ENCODE data around the gene UNC13A. TPM values are rescaled to one million over a fixed set of nuclear protein-coding genes. Genes with fewer than 3 reads are reported as not detected.

UNC13A gene
- total and polyA plus RNA-seq, 12 donors: 0.02 to 0.72 (median 0.06) TPM; not detected in 2

DNA sequence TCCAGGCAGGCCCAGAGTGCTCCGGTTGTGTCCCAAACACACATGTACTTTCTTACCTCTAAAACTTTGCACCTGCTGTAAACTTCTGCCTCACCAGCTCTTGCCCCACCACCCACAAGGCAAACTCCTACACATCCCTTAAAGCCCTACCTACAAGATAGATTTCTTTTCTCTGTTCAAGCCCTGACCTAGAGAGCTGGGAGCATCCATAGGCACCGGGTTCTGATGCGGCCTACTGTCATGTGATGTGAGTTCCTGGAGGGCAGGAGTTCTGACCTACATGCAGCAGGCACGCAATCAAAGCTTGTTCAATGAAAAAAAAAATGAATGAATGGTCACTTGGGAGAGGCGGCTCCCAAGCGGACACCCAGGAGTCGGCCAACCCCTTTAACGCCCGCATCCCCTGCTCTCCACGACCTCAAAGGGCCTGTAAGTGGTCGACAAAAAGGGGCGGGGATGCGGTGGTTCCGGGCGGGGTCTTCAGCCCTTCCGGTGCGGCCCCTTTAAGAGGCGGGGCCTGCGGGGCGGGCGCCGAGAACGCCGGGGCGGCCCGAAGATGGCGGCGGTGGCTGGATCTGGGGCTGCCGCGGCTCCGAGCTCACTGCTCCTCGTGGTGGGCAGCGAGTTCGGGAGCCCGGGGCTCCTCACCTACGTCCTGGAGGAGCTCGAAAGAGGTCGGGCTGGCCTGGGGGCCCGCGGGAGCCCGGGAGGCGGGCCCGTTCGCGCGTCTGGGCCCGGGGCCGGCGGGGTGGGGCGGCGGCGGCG is 31.0 kb upstream of the UNC13A start, which contains the start of gene MAP1S:
TSS of gene MAP1S (plus strand) at position 534 of the 765 bp plus-strand sequence. CDS start at position 557, 23 bp downstream.
- DNase-seq (peak; percentile 51 to 72), ATAC-seq (peak in 7 of 8 donors; percentile 54 to 64 (median 61))
- intact Hi-C loops (cut with DNase I): loop anchor here in 1 of 10 donors (5.0 kb wide), 1 partner anchor 58 kb away; no protein-coding TSS in a partner anchor
- H3K27ac ChIP-seq: peak within 1 kb of the TSS; percentile 31 to 92 (median 72)
- 3% methylated on average over 52 to 53 of the region's 53 CpGs for WGBS, 2 donors
- H3K36me3 ChIP-seq: peaks cover 0 to 21% (median under 1%) of the 10 kb centered on the region in 9 donors
- no peaks in the 10 kb centered on the region for H3K27me3 ChIP-seq
- no peak for TF ChIP-seq CTCF (IDR thresholded peaks at IDR 0.05)
- H3K4me3 ChIP-seq: peak within 1 kb of the TSS; percentile 83 to 98 (median 94)
- no peaks in the 10 kb centered on the region for H3K9me3 ChIP-seq
- H3K4me1 ChIP-seq: peaks cover 14 to 60% (median 57%) of the 10 kb centered on the region in 9 donors

DNA sequence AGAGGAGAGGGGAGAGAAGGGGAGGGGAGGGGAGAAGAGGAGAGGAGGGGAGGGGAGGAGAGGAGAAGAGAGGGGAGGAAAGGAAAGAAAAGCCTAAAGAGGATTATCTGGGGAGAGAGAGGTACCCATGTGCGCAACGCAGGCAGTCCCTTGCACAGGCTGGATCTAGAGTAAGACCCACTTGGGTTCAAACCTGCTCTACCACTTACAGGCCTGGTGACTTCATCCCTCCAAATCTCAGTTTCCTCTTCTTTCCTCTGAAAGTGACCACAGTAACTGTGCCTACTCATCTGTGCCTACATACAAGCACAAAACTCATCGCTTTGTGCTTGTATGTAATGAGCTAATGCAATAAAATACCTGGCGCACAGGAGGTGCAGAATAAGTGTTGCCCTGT is 30.4 kb upstream of the UNC13A start:
- peak overlapping the region in 1 of 10 donors; percentile 91 for H3K4me3 ChIP-seq
- 88 to 92% methylated on average over 4 of the region's 4 CpGs for WGBS, 2 donors
- H3K27ac ChIP-seq: peak overlapping the region in 1 of 10 donors; percentile 78
- no peaks in the 10 kb centered on the region for H3K9me3 ChIP-seq
- peaks cover 14 to 60% (median 57%) of the 10 kb centered on the region in 9 donors for H3K4me1 ChIP-seq
- H3K36me3 ChIP-seq: peaks cover 0 to 15% (median 0%) of the 10 kb centered on the region in 9 donors
- no peaks in the 10 kb centered on the region for H3K27me3 ChIP-seq
- no peak for TF ChIP-seq CTCF (IDR thresholded peaks at IDR 0.05)
- DNase-seq: no peak
- intact Hi-C loops (cut with DNase I): loop anchor here in 1 of 10 donors (5.0 kb wide), 1 partner anchor 59 kb away; no protein-coding TSS in a partner anchor
- no peak for ATAC-seq

DNA sequence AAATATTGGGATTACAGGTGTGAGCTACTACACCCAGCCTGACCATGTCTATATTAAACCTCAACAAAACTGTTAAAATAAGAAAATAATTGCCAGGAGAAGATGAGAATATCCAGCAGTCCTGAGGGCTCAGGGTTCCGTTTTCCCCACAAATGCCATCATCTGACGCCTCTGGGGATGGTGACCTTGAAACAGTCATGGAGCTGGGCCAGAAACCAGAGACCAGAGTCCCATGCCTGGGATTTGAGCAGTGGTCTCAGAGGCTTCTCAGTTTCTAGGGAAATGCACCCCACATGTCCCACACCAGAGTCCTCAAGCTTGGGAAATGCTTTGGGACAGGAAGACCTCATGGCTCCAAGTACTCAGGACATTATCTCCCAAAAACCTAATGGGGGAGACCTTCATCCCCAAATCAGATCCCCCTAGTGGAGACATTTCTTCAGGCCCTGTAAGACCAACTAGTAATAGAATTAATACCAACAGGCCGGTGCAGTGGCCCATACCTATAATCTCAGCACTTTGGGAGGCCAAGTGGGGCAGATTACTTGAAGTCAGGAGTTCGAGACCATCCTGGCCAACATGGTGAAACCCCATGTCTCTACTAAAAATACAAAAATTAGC is 28.3 kb upstream of the UNC13A start:
- Histone ChIP-seq H3K4me1 (peaks cover 11 to 41% (median 38%) of the 10 kb centered on the region in 9 donors), H3K27ac (peak overlapping the region in 1 of 10 donors; percentile 85), H3K27me3 (no peaks in the 10 kb centered on the region), H3K9me3 (no peaks in the 10 kb centered on the region), H3K36me3 (no peaks in the 10 kb centered on the region), H3K4me3 (no peak overlapping the region)
- intact Hi-C loops (cut with DNase I): loop anchor here in 1 of 10 donors (5.0 kb wide), 1 partner anchor 61 kb away; no protein-coding TSS in a partner anchor
- 63 to 66% methylated on average over 4 of the region's 4 CpGs for WGBS, 2 donors
- no peak for ATAC-seq
- peak in 1 of 9 donors; percentile 10 for TF ChIP-seq CTCF (IDR thresholded peaks at IDR 0.05)
- DNase-seq: no peak

- ATAC-seq (no peak), DNase-seq (no peak)
- peaks cover 0 to 9% (median 1%) of the 10 kb centered on the region in 7 donors for H3K27me3 ChIP-seq
- no peak for TF ChIP-seq CTCF (IDR thresholded peaks at IDR 0.05)
- no peak overlapping the region for H3K27ac ChIP-seq
- intact Hi-C loops (cut with DNase I): no loop called here
- H3K9me3 ChIP-seq: no peaks in the 10 kb centered on the region
- H3K4me1 ChIP-seq: peaks cover 0 to 5% (median 1%) of the 10 kb centered on the region in 9 donors
- 71 to 72% methylated on average over 6 of the region's 6 CpGs for WGBS, 2 donors
- H3K36me3 ChIP-seq: no peaks in the 10 kb centered on the region
- no peak overlapping the region for H3K4me3 ChIP-seq
Measured at GRCh38 chr19:17711851-17712250, 23.7 kb upstream of the UNC13A start.
